H1 (cell line): ENCODE results near the gene ZNRF3. TPM values are rescaled to one million over a fixed set of nuclear protein-coding genes. Genes with fewer than 3 reads are reported as not detected.
A peak's percentile ranks its signal among the peaks of the same experiment; 100 is the strongest.

Experiments used
- CTCF ChIA-PET: fragments of 300-600 bp; sonication (Branson Sonifier 250); formaldehyde crosslinking; loops from one replicate; lab custom pipeline; 2021; ENCODE audit not compliant: partially characterized antibody; lab: Charles Lee
- POLR2A ChIA-PET: fragments of 300-600 bp; sonication (Branson Sonifier 250); formaldehyde crosslinking; loops from one replicate; lab custom pipeline; 2021; ENCODE audit warnings: inconsistent platforms; ENCODE audit not compliant: partially characterized antibody; lab: Charles Lee
- DNase-seq, 2 experiments: peaks; one replicate each; pipeline versions ENCODE4 v3.0.0 to v3.0.0-alpha.2; 2010 to 2022; ENCODE audit warnings: low spot score in 2 of 2, low read depth in 1 of 2, mixed read lengths in 1 of 2
- FAIRE-seq: peaks from 2 replicates; lab custom pipeline; 2011; peaks lifted over from hg19 to GRCh38; lab: Jason Lieb, UNC
- H2AFZ ChIP-seq: 2 replicates; pipeline ENCODE4 v1.8.1; 2012; ENCODE audit warnings: low read length, inconsistent platforms
- H2AK5ac ChIP-seq: 2 replicates; pipeline ENCODE4 v1.6.1; 2013; ENCODE audit warnings: low read depth, low read length
- H2BK120ac ChIP-seq: replicated peaks from 2 replicates; pipeline ENCODE3; 2013; ENCODE audit warnings: low read depth, low read length, inconsistent platforms
- H2BK12ac ChIP-seq: 2 replicates; pipeline ENCODE4 v1.6.1; 2013; ENCODE audit warnings: low read depth, low read length
- H2BK15ac ChIP-seq: 2 replicates; pipeline ENCODE4 v1.6.1; 2013; ENCODE audit warnings: low read length
- H2BK20ac ChIP-seq: 2 replicates; pipeline ENCODE4 v1.6.1; 2013; ENCODE audit warnings: low read length
- H2BK5ac ChIP-seq: 2 replicates; pipeline ENCODE4 v1.6.1; 2013; ENCODE audit warnings: low read depth, low read length
- H3K14ac ChIP-seq: 2 replicates; pipeline ENCODE4 v1.6.1; 2013; ENCODE audit warnings: inconsistent platforms; ENCODE audit not compliant: insufficient read length
- H3K18ac ChIP-seq: 2 replicates; pipeline ENCODE4 v1.6.1; 2013; ENCODE audit warnings: low read length; ENCODE audit errors: extremely low read depth
- H3K23ac ChIP-seq: 2 replicates; pipeline ENCODE4 v1.6.1; 2013; ENCODE audit warnings: inconsistent platforms; ENCODE audit not compliant: insufficient read length
- H3K23me2 ChIP-seq: 2 replicates; pipeline ENCODE4 v1.6.1; 2013; ENCODE audit warnings: low read depth, low read length
- H3K27ac ChIP-seq: 2 replicates; pipeline ENCODE4 v1.6.1; 2011; ENCODE audit warnings: low read depth, low read length, inconsistent platforms
- H3K27me3 ChIP-seq, 4 experiments: replicated peaks in 1 of 4; 1 replicate in 1 of 4; 2 replicates in 3 of 4; pipeline versions ENCODE4 v1.6.1 to v1.8.1; 2011 to 2013; ENCODE audit warnings: low read length in 3 of 4, mild to moderate bottlenecking in 3 of 4, inconsistent platforms in 2 of 4, mixed read lengths in 2 of 4, moderate library complexity in 1 of 4; ENCODE audit not compliant: control insufficient read depth in 3 of 4, insufficient read depth in 3 of 4; ENCODE audit errors: extremely low read depth in 1 of 4
- H3K36me3 ChIP-seq, 4 experiments: 2 replicates each; pipeline versions ENCODE4 v1.6.1 to v1.8.1; 2011 to 2013; ENCODE audit warnings: mild to moderate bottlenecking in 4 of 4, low read length in 3 of 4, moderate library complexity in 2 of 4, control low read depth in 1 of 4, inconsistent platforms in 1 of 4; ENCODE audit not compliant: insufficient read depth in 4 of 4, control insufficient read depth in 2 of 4
- H3K4ac ChIP-seq: replicated peaks from 2 replicates; pipeline ENCODE3; 2013; ENCODE audit warnings: low read length, low read depth, mixed read lengths, inconsistent platforms; ENCODE audit not compliant: insufficient read length
- H3K4me1 ChIP-seq, 4 experiments: replicated peaks in 1 of 4; 1 replicate in 1 of 4; 2 replicates in 3 of 4; pipeline versions ENCODE4 v1.6.1 to v1.8.1; 2011 to 2013; ENCODE audit warnings: low read length in 3 of 4, inconsistent platforms in 2 of 4, mixed read lengths in 1 of 4; ENCODE audit not compliant: insufficient read depth in 4 of 4, control insufficient read depth in 3 of 4
- H3K4me2 ChIP-seq, 2 experiments: 2 replicates each; pipeline versions ENCODE4 v1.6.1 to v1.8.1; 2011 to 2013; ENCODE audit warnings: low read depth in 2 of 2, low read length in 2 of 2, control low read depth in 1 of 2, inconsistent platforms in 1 of 2, mild to moderate bottlenecking in 1 of 2; ENCODE audit not compliant: insufficient read depth in 1 of 2
- H3K4me3 ChIP-seq, 4 experiments: fragments of 200-600, 300-600 bp in 1 of 4; sonication (generic), shearing (Covaris generic), sonication (Bioruptor Twin) in 1 of 4; 2 replicates each; pipeline versions ENCODE4 v1.5.1 to v1.8.1; 2011 to 2016; ENCODE audit warnings: low read length in 4 of 4, low read depth in 3 of 4, control low read depth in 2 of 4, inconsistent platforms in 2 of 4, mild to moderate bottlenecking in 2 of 4, mixed read lengths in 1 of 4, moderate library complexity in 1 of 4; ENCODE audit not compliant: insufficient read depth in 2 of 4; ENCODE audit errors: extremely low read depth in 1 of 4
- H3K56ac ChIP-seq: replicated peaks from 2 replicates; pipeline ENCODE3; 2013; ENCODE audit warnings: low read depth, mild to moderate bottlenecking, mixed read lengths, low read length, inconsistent platforms; ENCODE audit not compliant: insufficient read length
- H3K79me1 ChIP-seq: 2 replicates; pipeline ENCODE4 v1.6.1; 2013; ENCODE audit warnings: low read depth, low read length, control low read depth
- H3K79me2 ChIP-seq, 2 experiments: 2 replicates each; pipeline versions ENCODE4 v1.6.1 to v1.8.1; 2012 to 2013; ENCODE audit warnings: low read length in 2 of 2, mild to moderate bottlenecking in 2 of 2, inconsistent platforms in 1 of 2; ENCODE audit not compliant: insufficient read depth in 2 of 2, control insufficient read depth in 1 of 2
- H3K9ac ChIP-seq, 4 experiments: replicated peaks in 1 of 4; 1 replicate in 1 of 4; 2 replicates in 3 of 4; pipeline versions ENCODE4 v1.6.1 to v1.8.1; 2011 to 2013; ENCODE audit warnings: low read depth in 3 of 4, low read length in 3 of 4, control low read depth in 2 of 4, mild to moderate bottlenecking in 2 of 4, moderate library complexity in 2 of 4, inconsistent platforms in 1 of 4; ENCODE audit errors: extremely low read depth in 1 of 4
- H3K9me3 ChIP-seq, 2 experiments: 2 replicates each; pipeline versions ENCODE4 v1.6.1 to v1.8.1; 2012 to 2013; ENCODE audit warnings: mild to moderate bottlenecking in 2 of 2, moderate library complexity in 2 of 2, control low read depth in 1 of 2, inconsistent platforms in 1 of 2, low read depth in 1 of 2, low read length in 1 of 2, mixed read lengths in 1 of 2; ENCODE audit not compliant: insufficient read depth in 2 of 2
- H4K20me1 ChIP-seq, 2 experiments: replicated peaks in 1 of 2; 2 replicates each; pipeline versions ENCODE3 to v1.8.1; 2011 to 2013; ENCODE audit warnings: inconsistent platforms in 2 of 2, low read length in 2 of 2, mild to moderate bottlenecking in 1 of 2; ENCODE audit not compliant: insufficient read depth in 2 of 2, control insufficient read depth in 1 of 2
- H4K5ac ChIP-seq: 2 replicates; pipeline ENCODE4 v1.6.1; 2013; ENCODE audit warnings: low read length, low read depth, mixed read lengths, inconsistent platforms; ENCODE audit not compliant: insufficient read length
- H4K8ac ChIP-seq: 2 replicates; pipeline ENCODE4 v1.8.0; 2013; ENCODE audit warnings: mild to moderate bottlenecking, moderate library complexity, low read length, inconsistent platforms; ENCODE audit not compliant: insufficient read depth; ENCODE audit errors: extremely low read depth
- H4K91ac ChIP-seq: replicated peaks from 2 replicates; pipeline ENCODE3; 2013; ENCODE audit warnings: low read length, mixed read lengths, inconsistent platforms; ENCODE audit not compliant: insufficient read length
- BCL11A ChIP-seq, 2 experiments: IDR thresholded peaks; one replicate each; pipeline ENCODE4 v1.6.1; 2011; ENCODE audit warnings: low read depth in 2 of 2, low read length in 2 of 2, mild to moderate bottlenecking in 2 of 2
- EGR1 ChIP-seq: IDR thresholded peaks from 2 replicates; pipeline ENCODE4 v1.6.1; 2011; ENCODE audit warnings: low read depth, low read length, borderline replicate concordance
- EP300 ChIP-seq, 2 experiments: IDR thresholded peaks; 1 replicate in 1 of 2; 2 replicates in 1 of 2; pipeline ENCODE4 v1.6.1; 2011 to 2012; ENCODE audit warnings: low read depth in 2 of 2, low read length in 2 of 2, mild to moderate bottlenecking in 2 of 2, borderline replicate concordance in 1 of 2, inconsistent platforms in 1 of 2, moderate library complexity in 1 of 2
- FOSL1 ChIP-seq: IDR thresholded peaks from 2 replicates; pipeline ENCODE4 v1.6.1; 2011; ENCODE audit warnings: mild to moderate bottlenecking, low read depth, low read length, moderate library complexity; ENCODE audit not compliant: insufficient read depth
- NANOG ChIP-seq: IDR thresholded peaks from 2 replicates; pipeline ENCODE4 v1.6.1; 2011; ENCODE audit warnings: low read length, low read depth, mild to moderate bottlenecking, inconsistent platforms; ENCODE audit not compliant: insufficient read depth, poor library complexity, severe bottlenecking
- YY1 ChIP-seq: IDR thresholded peaks from 2 replicates; pipeline ENCODE4 v1.6.1; 2011; ENCODE audit warnings: low read depth, mild to moderate bottlenecking, low read length
- WGBS, 2 experiments: shearing (Covaris generic) in 1 of 2; methylation state at CpG; one replicate each; pipeline versions ENCODE4 v1.1.6 to v1.1.7; 2013 to 2015; ENCODE audit warnings: low lambda C conversion rate in 2 of 2, mixed read lengths in 2 of 2, inconsistent platforms in 1 of 2, low coverage in 1 of 2, missing lambda C conversion rate in 1 of 2; ENCODE audit not compliant: insufficient replicate concordance in 2 of 2, insufficient coverage in 1 of 2, insufficient read length in 1 of 2; ENCODE audit errors: extremely low coverage in 1 of 2, missing lambda C conversion rate in 1 of 2; 5-methylcytosine and 5-hydroxymethylcytosine counted together
- polyA plus RNA-seq, 7 experiments: library from polyadenylated mRNA; depleted of rRNA in 3 of 7; stranded (reverse) in 5 of 7; unstranded in 2 of 7; fragments of >200 nt in 5 of 7; fragments of 200-250 nt in 2 of 7; gene quantifications; 1 replicate in 5 of 7; 2 replicates in 1 of 7; 4 replicates in 1 of 7; pipeline versions ENCODE4 v1.2.1 to v1.2.3, GENCODE V29; 2011 to 2013; ENCODE audit warnings: missing spikeins in 2 of 7, mixed read lengths in 2 of 7
- total RNA-seq: library from RNA; stranded (reverse); fragmentation: NEBNext Ultra II Directional; extraction: Animal tissue kit (Norgen Biotek cat#: 25700); gene quantifications from 2 replicates; pipeline ENCODE4 v1.2.1, GENCODE V29; 2021
- TF ChIP-seq, protein P1 (sequence below): IDR thresholded peaks from 2 replicates; pipeline ENCODE4 v1.6.1; 2011; ENCODE audit warnings: low read length, improper control_type of control experiment
- TF ChIP-seq, protein P2 (sequence below): IDR thresholded peaks from 2 replicates; pipeline ENCODE4 v1.6.1; 2011; ENCODE audit warnings: low read depth, mild to moderate bottlenecking, low read length; ENCODE audit not compliant: insufficient read depth

Gene ZNRF3
- total and polyA plus RNA-seq, 2 of the 8 experiments (the other 6 are each of a cell fraction or from before 2014, with no cell fraction given), result 14.1 to 21.7 TPM

DNA sequence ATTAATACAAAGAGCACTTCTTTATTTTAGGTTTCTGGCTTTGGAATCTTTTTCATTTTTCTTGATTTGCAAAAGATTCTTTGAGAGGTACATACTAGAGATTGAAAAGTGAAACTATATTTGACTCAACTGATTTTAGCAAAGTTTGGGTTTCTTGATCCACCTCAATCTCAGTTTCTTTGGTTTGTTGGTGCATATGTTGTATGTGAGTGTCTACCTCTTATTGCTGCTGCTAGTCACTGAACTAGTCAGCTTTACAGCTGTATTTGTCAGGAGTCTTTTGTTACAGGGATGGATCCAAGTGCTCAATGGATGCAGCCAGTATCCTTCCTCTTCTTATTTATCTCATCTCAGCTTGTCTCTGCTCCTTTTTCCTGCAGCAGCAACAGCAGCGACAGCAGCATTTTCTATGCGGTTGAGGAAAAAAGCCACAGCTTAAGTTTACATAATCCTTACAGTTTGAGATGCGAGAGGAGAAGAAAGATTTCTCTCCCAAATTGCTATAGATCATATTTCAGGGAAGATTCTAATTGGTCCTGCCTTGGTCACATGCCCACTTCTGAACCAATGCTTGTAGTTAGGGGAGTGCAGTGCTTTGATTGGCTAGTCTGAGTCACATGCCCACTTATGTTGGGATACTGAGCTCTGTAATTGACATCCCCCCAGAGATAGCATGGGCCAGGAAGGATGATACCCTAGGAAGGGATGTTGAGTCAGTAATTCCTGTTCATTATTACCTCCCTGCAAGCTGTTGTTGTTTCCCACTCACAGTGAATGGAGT lies 10.0 kb upstream of the ZNRF3 start:
- Histone ChIP-seq H3K4me1 (no peaks in the 10 kb centered on the region), H3K4me3 (no peak overlapping the region), H3K36me3 (no peaks in the 10 kb centered on the region), H3K9ac (no peak overlapping the region; a peak in 1 of 7 replicates), H4K20me1 (no peaks in the 10 kb centered on the region), H2BK12ac (no peak overlapping the region), H2BK5ac (no peak overlapping the region; the same call in 1 of the 2 replicates), H2AK5ac (no peak overlapping the region), H3K18ac (no peak overlapping the region), H3K79me2 (no peaks in the 10 kb centered on the region), H3K9me3 (no peaks in the 10 kb centered on the region), H4K8ac (no peak overlapping the region), H2AFZ (peak overlapping the region; percentile 54; the same call in 1 of the 2 replicates), H3K23me2 (no peaks in the 10 kb centered on the region), H2BK20ac (no peak overlapping the region), H3K23ac (no peak overlapping the region), H3K14ac (no peak overlapping the region), H3K4ac (no peak overlapping the region), H4K5ac (no peak overlapping the region), H3K79me1 (no peaks in the 10 kb centered on the region), H3K4me2 (no peak overlapping the region; a peak in 1 of 4 replicates), H4K91ac (no peak overlapping the region), H3K27me3 (no peaks in the 10 kb centered on the region), H3K27ac (no peak overlapping the region), H2BK15ac (no peak overlapping the region), H2BK120ac (no peak overlapping the region), H3K56ac (no peak overlapping the region)
- 90% methylated on average over 3 of the region's 3 CpGs; no CpG with 5 or more reads in 1 of the 2 experiments for WGBS, 2 experiments
- CTCF ChIA-PET, result interaction anchor here (1.0 to 1.2 kb wide), 3 partner anchors 24 to 167 kb away, joined by 3 read pairs; no protein-coding TSS in a partner anchor
- FAIRE-seq (no peak), DNase-seq (no peak)
- POLR2A ChIA-PET, result interaction anchor here (0.7 kb wide), 1 partner anchor 169 kb away, joined by 3 read pairs; no protein-coding TSS in a partner anchor
- TF ChIP-seq NANOG (no peak), EP300 (IDR thresholded peaks at IDR 0.05; ENCODE audit: borderline replicate concordance in 1 of 2, low read depth in 2 of 2, low read length in 2 of 2) (no peak), FOSL1 (no peak), YY1 (no peak), EGR1 (no peak), BCL11A (IDR thresholded peaks at IDR 0.05; ENCODE audit: low read depth in 2 of 2, low read length in 2 of 2) (no peak)
- TF ChIP-seq, protein P1, sequence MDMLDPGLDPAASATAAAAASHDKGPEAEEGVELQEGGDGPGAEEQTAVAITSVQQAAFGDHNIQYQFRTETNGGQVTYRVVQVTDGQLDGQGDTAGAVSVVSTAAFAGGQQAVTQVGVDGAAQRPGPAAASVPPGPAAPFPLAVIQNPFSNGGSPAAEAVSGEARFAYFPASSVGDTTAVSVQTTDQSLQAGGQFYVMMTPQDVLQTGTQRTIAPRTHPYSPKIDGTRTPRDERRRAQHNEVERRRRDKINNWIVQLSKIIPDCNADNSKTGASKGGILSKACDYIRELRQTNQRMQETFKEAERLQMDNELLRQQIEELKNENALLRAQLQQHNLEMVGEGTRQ, result peak; percentile 93
- TF ChIP-seq, protein P2, sequence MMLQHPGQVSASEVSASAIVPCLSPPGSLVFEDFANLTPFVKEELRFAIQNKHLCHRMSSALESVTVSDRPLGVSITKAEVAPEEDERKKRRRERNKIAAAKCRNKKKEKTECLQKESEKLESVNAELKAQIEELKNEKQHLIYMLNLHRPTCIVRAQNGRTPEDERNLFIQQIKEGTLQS, result peak; percentile 82
